Endodermal cell (in vitro differentiated cells): ENCODE results near the gene MYO7B. TPM values are rescaled to one million over a fixed set of nuclear protein-coding genes. Genes with fewer than 3 reads are reported as not detected.

Experiments
- DNase-seq: peaks from one replicate; pipeline ENCODE4 v3.0.0-alpha.2; 2017
- H3K27ac ChIP-seq: 2 replicates; pipeline ENCODE4 v1.5.1; 2013; ENCODE audit warnings: mild to moderate bottlenecking, low read depth, low read length, moderate library complexity
- H3K27me3 ChIP-seq: 2 replicates; pipeline ENCODE4 v1.6.1; 2013; ENCODE audit warnings: mild to moderate bottlenecking, low read length, moderate library complexity; ENCODE audit not compliant: insufficient read depth, control insufficient read depth, poor library complexity, severe bottlenecking
- H3K36me3 ChIP-seq: 2 replicates; pipeline ENCODE4 v1.7.0; 2013; ENCODE audit warnings: mild to moderate bottlenecking, low read length, moderate library complexity; ENCODE audit not compliant: control insufficient read depth, insufficient read depth
- H3K4me1 ChIP-seq: one replicate; pipeline ENCODE4 v1.7.0; 2013; ENCODE audit warnings: low read length; ENCODE audit not compliant: control insufficient read depth, insufficient read depth
- H3K4me3 ChIP-seq: 2 replicates; pipeline ENCODE4 v1.5.1; 2013; ENCODE audit warnings: mild to moderate bottlenecking, low read length, moderate library complexity
- H3K9ac ChIP-seq: 2 replicates; pipeline ENCODE4 v1.6.1; 2013; ENCODE audit warnings: mild to moderate bottlenecking, low read length, moderate library complexity; ENCODE audit not compliant: poor library complexity, severe bottlenecking; ENCODE audit errors: extremely low read depth
- H3K9me3 ChIP-seq: 2 replicates; pipeline ENCODE4 v1.6.1; 2013; ENCODE audit warnings: mild to moderate bottlenecking, low read length, moderate library complexity; ENCODE audit not compliant: control insufficient read depth
- H3K27ac Mint-ChIP-seq: 2 replicates; pipeline ENCODE4 v1.8.0; 2020; ENCODE audit warnings: mixed read lengths
- H3K27me3 Mint-ChIP-seq: 2 replicates; pipeline ENCODE4 v1.8.0; 2021; ENCODE audit warnings: mild to moderate bottlenecking, mixed read lengths; ENCODE audit not compliant: insufficient read depth
- H3K36me3 Mint-ChIP-seq: 2 replicates; pipeline ENCODE4 v1.8.0; 2020; ENCODE audit warnings: low read depth, mixed read lengths
- H3K4me1 Mint-ChIP-seq: 2 replicates; pipeline ENCODE4 v1.8.0; 2020; ENCODE audit warnings: mixed read lengths
- H3K4me3 Mint-ChIP-seq: 2 replicates; pipeline ENCODE4 v1.8.0; 2020; ENCODE audit warnings: mild to moderate bottlenecking, moderate library complexity, mixed read lengths
- H3K9me3 Mint-ChIP-seq: 2 replicates; pipeline ENCODE4 v1.8.0; 2020; ENCODE audit warnings: mild to moderate bottlenecking, mixed read lengths
- CTCF ChIP-seq: fragments of 200-600 bp; sonication (generic); conservative IDR thresholded peaks from 2 replicates; pipeline ENCODE4 v1.5.0; 2021; ENCODE audit warnings: antibody characterized with exemption, mild to moderate bottlenecking
- WGBS, 2 experiments: methylation state at CpG; one replicate each; pipeline versions ENCODE4 v1.1.5 to v1.1.7; 2013; ENCODE audit warnings: missing lambda C conversion rate in 2 of 2, mixed read lengths in 1 of 2; ENCODE audit not compliant: insufficient coverage in 1 of 2, insufficient read length in 1 of 2; 5-methylcytosine and 5-hydroxymethylcytosine counted together
- total RNA-seq, 2 donors: library from RNA; stranded (reverse); fragmentation: NEBNext Ultra II Directional in 1 of 2; extraction: Animal tissue kit (Norgen Biotek cat#: 25700) in 1 of 2; gene quantifications; 2 replicates in 1 of 2; 3 replicates in 1 of 2; pipeline ENCODE4 v1.2.1, GENCODE V29; 2021

MYO7B gene
- total RNA-seq, 2 donors from 2014 or later = 0.11 TPM; not detected in 1

- H3K9me3 ChIP-seq = no peaks in the 10 kb centered on the region
- no peak overlapping the region for H3K9ac ChIP-seq
- 94 to 99% methylated on average over 14 to 19 of the region's 19 CpGs for WGBS, 2 experiments
- Mint-ChIP-seq H3K4me3 (no peak overlapping the region), H3K36me3 (no peaks in the 10 kb centered on the region), H3K9me3 (no peaks in the 10 kb centered on the region), H3K27me3 (no peaks in the 10 kb centered on the region), H3K27ac (no peak overlapping the region), H3K4me1 (peaks cover 5% of the 10 kb centered on the region)
- H3K27ac ChIP-seq = no peak overlapping the region
- no peak overlapping the region for H3K4me3 ChIP-seq
- H3K36me3 ChIP-seq = no peaks in the 10 kb centered on the region
- no peak for TF ChIP-seq CTCF
- H3K4me1 ChIP-seq = peaks cover 7% of the 10 kb centered on the region
- no peak for DNase-seq
- H3K27me3 ChIP-seq = no peaks in the 10 kb centered on the region
These were observed 100.1 kb downstream of the MYO7B start for GRCh38 chr2:127635380-127636237.

DNA sequence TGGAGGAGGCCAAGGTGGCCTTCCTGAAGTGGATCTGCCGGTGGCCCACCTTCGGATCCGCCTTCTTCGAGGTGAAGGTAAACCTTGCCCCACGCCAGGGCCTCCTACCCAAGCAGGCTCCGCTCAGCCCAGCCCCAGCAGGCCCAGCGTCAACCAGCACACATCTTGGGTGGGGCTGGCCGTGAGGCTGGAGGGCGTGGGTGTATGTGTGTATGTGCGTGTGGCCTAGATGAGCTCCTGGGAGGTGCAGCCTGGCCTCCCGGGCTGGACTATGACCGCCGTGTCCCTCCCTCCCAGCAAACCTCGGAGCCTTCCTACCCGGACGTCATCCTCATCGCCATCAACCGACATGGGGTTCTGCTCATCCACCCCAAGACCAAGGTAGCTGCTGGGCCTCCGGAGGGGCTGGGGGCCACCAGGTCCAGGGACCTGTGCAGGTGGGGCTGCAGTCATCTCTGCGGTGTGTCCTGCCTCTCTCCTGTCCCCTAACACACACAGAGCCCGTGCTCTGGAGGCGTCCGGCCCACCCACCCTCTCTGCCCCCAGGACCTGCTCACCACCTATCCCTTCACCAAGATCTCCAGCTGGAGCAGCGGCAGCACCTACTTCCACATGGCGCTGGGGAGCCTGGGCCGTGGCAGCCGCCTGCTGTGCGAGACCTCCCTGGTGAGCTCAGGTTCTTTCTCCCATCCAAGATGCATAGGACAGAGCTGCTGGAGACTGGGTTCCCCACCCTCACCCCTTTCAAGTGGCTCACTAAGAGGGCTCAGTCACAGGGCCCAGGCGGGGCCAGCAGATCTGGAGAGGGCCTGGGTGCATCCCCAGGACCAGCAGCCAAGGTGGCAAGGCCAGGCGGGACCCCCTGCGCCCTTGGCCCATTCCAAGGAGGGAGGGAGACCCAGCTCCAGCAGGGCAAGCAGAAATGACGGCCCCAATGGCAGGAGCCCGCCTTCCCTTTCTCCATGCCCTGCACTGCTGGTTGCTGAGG, 101.1 kb downstream of the MYO7B start:
- WGBS, 2 experiments = 94 to 97% methylated on average over 16 to 33 of the region's 33 CpGs
- no peaks in the 10 kb centered on the region for H3K36me3 ChIP-seq
- no peak overlapping the region for H3K27ac Mint-ChIP-seq

More for the DNA sequence above, 101.1 kb downstream of the MYO7B start:
- Mint-ChIP-seq H3K9me3 (no peaks in the 10 kb centered on the region), H3K36me3 (no peaks in the 10 kb centered on the region), H3K27me3 (no peaks in the 10 kb centered on the region), H3K4me1 (peaks cover 5% of the 10 kb centered on the region), H3K4me3 (no peak overlapping the region)
- no peak for TF ChIP-seq CTCF
- Histone ChIP-seq H3K4me1 (peaks cover 7% of the 10 kb centered on the region), H3K9me3 (no peaks in the 10 kb centered on the region), H3K27me3 (no peaks in the 10 kb centered on the region), H3K4me3 (no peak overlapping the region), H3K27ac (no peak overlapping the region), H3K9ac (no peak overlapping the region)
- no peak for DNase-seq
